Right ventricle myocardium superior (tissue), 1 donor: Measurements from ENCODE around the gene CPNE8. TPM values are rescaled to one million over a fixed set of nuclear protein-coding genes. Genes with fewer than 3 reads are reported as not detected.

ENCODE experiments used
- ATAC-seq: fragments of 200-7000 bp; cut with Tn5 transposase; one replicate; pipeline ENCODE4 v1.9.1; 2020; ENCODE audit warnings: mild to moderate bottlenecking; ENCODE audit not compliant: poor library complexity
- DNase-seq: peaks from one replicate; pipeline ENCODE4 v3.0.0-alpha.2; 2020
- intact Hi-C: fragments of 100-400 bp; cut with DNase I; formaldehyde crosslinking; loops from one replicate; pipeline ENCODE4 v1.11.2; 2022
- total RNA-seq: library from RNA; stranded (reverse); fragmentation: NEBNext Ultra II Directional; extraction: Animal tissue kit (Norgen Biotek cat#: 25700); gene quantifications from one replicate; pipeline ENCODE4 v1.2.1, GENCODE V29; 2021
- donor health status: DM: no; HTN: yes; CAD: no; lungs with severe emphysema.

Gene CPNE8
- total RNA-seq, 1 donor from 2014 or later = 10.7 TPM

DNA sequence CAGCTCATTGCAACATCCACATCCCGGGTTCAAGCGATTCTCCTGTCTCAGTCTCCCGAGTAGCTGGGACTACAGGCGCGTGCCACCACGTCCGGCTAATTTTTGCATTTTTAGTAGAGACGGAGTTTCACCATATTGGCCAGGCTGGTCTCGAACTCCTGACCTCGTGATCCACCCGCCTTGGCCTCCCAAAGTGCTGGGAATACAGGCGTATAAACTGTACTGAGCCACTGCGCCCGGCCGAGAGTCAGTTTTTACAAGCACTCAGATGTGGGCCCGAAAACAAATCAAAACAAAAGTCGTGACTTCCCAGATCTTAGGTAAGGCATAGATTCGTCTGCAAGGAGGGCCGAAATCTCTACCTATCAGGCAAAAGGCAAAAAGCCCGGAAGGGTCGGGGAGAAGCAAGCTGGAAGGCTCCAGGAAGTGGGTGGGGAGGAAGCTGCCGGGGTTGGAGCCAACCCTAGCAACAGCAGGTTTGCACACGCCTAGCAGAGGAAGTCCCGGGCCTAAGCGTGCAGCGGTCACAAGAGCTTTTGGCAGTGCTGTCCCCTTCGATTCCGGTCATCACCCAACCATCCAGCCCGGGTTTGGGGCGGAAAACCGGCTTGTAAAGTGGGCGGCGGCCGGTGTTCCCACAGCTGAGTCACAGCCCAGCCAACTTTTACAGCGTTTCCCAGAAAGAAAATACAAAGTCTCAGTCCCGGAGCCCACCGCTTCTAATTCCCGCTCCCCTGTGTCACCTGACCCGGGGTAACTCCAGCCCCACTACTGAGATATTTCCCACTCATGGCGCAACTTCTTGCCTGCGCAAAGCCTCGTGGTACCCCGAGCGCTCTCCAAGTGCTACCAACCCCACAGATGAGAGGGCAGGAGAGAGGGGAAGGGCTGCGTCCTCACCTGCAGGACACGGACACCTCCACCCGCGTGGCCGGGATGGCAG lies 583 bp downstream of the CPNE8 start:
- DNase-seq (peak; percentile 92), ATAC-seq (peak; percentile 88)
- intact Hi-C loops = no loop called here

DNA sequence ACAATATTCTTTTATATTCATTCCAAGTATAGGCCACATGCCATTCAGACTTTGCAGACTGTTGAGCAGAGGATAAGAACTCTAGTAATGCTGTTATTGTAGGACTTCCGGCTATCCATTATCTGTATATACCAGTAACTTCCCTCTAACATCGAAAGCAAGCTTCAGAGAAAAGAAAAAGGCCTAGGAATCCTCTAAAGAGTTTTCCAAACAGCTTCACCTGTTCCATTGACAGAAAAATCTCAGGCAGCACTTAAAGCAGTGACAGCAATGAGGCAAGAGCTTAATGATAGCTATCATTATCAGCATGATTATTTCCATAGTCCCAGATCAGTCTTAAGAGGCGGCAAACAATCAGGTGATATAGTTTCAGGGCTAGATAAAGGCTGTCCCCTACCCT lies 1.8 kb downstream of the CPNE8 start:
- DNase-seq = no peak
- intact Hi-C loops = no loop called here
- ATAC-seq = no peak

DNA sequence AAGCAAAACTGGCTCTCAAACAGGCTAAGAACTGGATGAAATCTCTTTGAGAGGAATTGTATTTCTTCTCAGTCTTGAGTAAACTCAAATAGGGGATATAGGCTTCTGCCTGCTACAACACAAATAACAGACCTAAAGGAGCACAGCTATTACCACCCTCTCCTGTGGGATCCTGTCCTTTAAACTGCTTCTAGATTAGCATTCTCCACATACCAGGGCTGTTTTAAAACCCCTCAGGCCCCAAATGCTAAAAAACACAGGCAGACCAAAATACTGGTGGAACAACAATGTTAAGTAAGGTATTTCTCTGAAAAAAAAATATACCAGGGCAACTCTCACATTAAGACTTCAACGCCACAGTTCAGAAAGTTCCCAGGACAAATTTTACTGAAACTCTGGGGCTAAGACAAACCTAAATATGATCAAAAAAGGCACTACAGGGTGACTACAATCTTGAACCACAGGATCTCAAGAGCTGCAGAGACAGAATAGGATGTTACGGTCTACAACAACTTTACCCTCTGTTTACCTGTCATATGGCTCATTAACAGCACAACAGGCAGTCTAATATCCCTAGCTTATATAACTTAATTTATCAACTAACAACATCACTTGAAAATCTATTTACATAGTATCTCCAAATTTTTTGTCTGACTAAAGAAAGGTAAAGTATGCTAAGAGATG lies 7.2 kb downstream of the CPNE8 start:
- intact Hi-C loops = no loop called here
- DNase-seq (no peak), ATAC-seq (no peak)

DNA sequence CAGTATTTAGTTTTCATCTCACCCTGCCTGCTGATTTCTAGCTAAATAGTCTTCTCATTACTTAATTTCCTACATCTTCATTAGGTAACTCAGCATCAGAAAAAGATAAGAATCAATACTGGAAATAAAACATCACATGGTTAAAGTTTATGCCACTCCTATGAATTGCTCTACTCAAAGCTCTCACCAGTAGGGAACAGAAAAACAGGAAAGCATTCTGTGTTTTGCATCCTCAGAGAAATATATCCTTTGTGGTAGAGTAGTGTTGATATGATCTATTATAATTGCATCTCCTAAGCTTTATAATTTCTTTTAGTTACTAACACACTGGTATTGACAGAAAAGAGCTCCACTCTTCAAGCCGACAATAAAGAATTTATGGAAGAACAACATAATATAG lies 9.9 kb downstream of the CPNE8 start:
- ATAC-seq = no peak
- intact Hi-C loops = no loop called here
- DNase-seq = no peak

DNA sequence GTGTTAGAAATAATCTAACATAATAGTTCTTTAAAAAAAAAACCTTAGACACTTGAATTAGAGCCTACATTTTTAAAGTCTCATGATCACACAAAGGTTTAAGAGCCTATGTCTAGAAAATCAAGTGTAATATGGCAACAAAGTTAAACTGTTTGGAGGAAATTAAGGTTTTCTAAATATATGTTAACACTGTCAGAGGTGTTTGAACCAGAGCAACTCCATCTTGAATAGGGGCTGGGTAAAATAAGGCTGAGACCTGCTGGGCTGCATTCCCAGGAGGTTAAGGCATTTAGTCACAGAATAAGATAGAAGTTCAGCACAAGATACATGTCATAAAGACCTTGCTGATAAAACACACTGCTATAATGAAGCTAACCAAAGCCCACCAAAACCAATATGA lies 12.4 kb downstream of the CPNE8 start:
- ATAC-seq (no peak), DNase-seq (no peak)
- intact Hi-C loops = no loop called here

DNA sequence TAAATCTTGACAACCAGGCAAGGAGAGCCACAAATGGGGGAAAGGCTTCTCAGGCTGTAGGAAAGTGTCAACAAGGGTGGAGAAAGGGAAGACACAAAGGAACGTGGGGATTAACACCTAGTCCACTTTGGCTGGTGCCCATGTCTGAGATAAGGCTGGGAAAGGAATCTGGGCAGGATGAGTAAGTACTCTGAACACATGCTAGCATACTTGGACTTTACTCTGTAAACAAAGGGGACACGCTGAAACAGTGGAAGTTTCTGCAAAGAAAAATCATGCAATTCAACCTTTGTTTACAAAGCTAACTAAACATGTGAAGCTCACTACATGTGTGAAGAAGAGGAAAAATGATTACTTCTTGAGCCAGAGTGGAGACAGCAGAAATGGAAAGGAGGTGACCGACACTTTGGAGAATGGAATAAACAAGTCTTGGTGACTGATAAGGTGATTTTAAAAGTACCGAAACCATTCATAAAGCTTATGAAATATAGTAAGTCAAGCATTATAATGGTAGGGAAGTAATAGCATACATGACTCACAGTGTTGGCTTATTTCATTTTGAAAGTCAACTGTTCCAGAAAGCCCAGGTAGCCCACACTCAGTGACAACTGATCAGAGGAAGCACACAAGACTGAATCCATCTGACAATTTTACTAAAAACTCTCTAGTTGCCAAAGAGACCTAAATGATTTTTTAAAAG lies 13.2 kb downstream of the CPNE8 start:
- ATAC-seq = peak; percentile 72
- intact Hi-C loops = no loop called here
- DNase-seq = no peak

DNA sequence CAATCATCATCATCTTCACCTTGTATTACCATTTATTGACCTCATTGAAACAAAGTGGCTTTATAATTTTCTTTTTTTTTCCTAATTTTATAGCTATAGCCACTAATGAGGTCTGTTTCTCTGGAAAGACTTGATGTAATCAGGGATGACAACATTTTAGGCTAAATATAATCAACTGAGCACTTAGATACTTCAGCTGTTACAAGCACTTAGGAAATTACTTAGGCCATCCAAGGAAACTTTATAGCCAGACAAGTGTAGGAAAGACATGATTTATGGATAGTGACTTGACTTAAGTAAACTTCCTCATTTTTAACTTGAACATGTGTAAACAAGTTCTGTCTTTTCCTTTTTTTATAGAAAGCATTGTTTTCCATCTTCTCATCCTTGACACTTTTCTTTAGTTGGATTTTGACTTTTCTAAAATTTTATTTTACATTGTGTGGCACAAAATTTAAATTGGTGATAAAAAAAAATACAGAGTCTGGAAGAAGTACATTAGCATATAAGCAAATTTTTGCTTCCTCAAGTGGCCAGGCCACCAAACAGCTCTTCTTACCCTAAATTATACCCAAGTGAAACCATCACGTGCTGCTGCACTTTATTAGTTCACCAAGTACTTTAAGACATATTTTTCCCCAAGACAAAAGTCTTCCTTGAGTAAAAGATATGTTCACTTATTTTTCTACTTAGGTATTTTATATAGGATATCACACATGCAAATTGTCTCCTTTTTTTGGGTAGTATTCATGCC lies 15.1 kb downstream of the CPNE8 start:
- ATAC-seq = no peak
- intact Hi-C loops = no loop called here
- no peak for DNase-seq

DNA sequence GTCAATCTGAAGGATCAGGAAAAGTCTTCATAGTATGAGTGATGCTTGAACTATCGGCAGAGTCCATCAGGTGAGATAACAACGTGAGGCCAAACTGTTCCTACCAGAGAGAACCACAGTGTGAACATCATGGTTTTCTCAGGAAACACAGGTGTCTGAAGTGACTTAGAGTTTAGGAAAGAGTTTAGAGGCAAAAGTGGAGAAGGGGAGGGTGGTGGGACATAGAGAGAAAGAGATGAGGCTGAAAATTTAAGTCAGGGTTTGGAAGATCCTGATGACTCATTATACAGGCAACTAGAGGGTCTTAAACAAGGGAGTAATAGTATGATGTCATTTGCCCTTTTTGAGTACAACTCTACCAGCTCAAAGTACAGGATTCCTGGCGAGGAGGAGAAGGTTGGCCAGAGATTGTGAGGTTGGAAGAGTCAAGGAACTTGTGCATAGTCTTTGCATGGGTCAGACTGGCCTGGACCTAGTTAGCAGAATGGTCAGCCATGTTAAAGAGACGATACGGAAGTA lies 16.0 kb downstream of the CPNE8 start:
- ATAC-seq (no peak), DNase-seq (no peak)
- intact Hi-C loops = no loop called here

DNA sequence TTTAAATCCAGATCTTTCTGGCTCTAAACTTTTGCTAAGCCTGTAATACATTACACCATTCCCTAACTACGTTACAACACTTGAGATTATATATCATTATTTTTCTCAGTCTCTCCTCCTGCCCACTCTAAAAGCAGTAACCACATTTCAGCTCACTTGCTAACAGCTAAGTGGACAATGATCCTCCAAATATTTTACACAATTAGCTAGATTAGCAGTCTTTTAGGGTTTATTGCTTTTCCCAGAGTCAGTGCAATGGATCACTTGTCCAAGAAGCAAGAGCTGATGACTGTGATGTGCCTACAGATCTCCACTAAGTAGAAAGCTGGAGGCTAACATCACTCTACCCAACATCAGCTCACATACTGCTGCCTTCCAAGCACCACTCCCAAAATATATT lies 17.6 kb downstream of the CPNE8 start:
- DNase-seq (no peak), ATAC-seq (no peak)
- intact Hi-C loops = no loop called here

DNA sequence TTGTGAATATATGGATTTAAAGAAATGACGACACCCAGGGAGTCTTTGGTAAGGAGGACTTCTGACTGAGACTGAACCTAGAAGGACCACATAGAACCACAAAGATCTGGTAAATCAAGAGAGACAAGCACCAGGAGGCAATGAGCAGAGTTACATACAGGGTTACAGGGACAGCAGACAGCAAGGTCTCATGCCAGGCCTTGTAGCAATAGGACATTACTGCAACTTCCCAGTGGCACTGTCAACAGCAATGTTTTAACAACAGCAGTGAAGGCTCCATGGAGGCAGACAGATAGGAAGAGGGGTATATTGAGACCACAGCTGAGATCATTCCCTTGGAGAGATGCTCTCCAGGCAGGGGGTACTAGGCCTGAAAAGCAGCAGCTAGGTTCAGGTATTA lies 18.5 kb downstream of the CPNE8 start:
- intact Hi-C loops = no loop called here

DNA sequence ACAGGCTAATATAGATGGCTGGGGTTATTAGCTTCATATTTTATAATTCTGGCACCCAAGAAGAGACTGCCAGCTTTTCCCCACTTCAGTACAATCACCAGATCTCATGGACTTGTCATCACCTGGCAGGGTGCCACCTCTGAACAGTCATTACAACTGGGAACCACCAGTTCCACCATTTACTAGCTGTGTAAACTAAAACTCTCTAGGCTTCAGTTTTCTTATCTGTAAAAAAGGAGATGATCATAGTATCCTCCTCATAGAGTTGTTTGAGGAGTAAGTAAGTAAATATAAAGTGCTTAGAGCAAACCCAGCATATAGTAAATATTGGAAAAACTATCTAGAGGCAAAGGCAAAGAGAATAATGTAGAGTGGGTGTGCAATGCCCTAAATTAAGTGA lies 19.3 kb downstream of the CPNE8 start:
- DNase-seq = peak; percentile 52
- ATAC-seq = peak; percentile 56

More for the DNA sequence above, 18.5 kb downstream of the CPNE8 start:
- peak; percentile 52 for ATAC-seq
- no peak for DNase-seq

DNA sequence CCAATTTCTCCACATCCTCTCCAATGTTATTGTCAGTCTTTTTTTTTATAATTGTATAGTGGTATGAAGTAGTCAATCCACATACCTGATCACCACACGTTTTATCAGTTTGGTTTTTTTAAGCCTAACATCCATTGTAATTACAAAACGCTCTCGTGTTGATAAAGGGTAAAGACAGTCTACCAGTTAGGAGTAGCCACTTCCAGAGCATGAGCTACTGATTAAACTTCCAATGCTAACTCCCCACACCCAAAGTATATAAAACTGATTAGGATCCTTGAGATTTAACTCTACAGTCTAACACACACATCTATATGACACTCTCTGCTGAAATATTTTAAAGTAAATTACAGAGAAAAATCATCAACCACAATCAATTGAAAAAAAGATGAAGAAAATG lies 20.7 kb downstream of the CPNE8 start:
- intact Hi-C loops = no loop called here
- no peak for DNase-seq
- no peak for ATAC-seq

More for the DNA sequence above, 19.3 kb downstream of the CPNE8 start:
- intact Hi-C loops = no loop called here

DNA sequence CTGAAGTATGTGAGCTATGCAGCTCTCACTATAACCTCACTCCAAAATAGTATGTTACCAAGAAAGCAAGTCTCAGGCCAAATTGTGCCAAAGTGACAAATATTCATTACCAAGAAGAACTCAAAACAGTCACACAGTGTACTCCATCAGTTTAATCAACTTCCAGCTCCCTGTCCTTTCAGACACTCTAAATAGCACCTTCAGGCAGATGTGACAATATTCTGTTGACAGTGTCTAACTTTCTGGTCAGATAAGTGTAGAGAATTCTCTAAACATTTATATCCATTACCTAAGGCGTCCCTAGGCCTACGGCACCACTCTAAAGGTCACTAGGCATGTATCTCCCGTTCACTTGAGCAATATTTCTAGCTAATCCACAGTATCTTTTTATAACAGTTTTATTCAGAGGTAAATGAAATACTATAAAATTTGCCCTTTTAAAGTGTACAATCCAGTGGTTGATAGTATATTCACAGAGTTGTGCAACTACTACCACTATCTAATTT lies 21.7 kb downstream of the CPNE8 start:
- DNase-seq (no peak), ATAC-seq (peak; percentile 61)
- intact Hi-C loops = no loop called here

DNA sequence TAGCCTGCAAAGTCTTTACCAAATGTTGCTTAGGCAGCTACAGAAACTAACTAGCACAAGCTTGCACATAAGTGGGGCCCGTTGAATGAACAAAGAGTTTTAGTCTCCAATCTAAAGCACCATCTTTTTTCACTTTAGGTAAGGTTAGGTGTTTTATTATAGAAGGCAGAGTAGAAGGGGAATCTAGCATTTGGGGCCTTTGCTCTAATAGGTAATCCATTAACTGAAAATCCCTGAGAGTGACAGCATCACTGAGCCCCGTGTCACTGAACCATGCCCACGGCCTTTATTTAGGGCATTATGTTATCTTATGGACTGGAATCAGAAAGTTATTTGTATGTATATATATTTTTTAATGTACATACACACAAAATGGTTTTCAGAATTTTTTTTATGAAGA lies 25.1 kb downstream of the CPNE8 start:
- ATAC-seq (no peak), DNase-seq (no peak)
- intact Hi-C loops = no loop called here

DNA sequence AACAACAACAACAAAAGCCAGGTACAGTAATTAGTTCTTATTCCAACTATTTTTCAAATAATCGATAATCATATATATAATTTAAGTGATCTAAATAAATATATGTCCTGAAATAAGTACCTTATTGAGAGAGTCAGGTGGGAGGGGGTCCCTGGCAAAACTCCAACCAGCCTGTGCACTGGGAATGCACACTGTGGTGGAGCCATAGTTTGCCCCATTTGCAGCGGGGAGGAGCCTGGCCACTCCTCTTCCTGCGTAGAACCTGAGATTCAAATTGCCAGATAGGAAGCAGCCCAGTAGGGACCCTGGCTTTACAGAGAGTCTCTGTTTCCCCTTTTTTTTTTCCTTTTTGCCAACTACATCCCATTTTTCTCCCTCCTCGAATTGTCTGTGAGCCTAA lies 26.4 kb downstream of the CPNE8 start:
- DNase-seq = no peak
- ATAC-seq = no peak
- intact Hi-C loops = no loop called here

DNA sequence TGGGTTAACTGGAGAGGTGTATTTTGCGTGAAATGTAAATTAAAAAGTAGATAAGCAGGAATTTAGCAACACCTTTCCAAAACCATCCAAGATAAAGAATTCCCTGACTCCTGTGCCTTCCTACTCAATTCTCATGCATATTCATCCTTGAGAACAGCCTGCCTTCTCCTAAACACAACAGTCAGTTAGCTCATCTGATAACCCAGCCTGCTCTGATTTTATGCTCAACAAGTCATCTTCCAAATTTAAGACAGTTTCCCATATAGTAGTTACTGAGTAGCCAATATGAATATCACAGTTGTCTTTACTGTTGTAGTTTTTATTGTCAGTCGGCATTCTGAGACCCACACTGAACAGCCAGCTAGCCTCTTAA lies 27.1 kb downstream of the CPNE8 start:
- intact Hi-C loops = no loop called here

DNA sequence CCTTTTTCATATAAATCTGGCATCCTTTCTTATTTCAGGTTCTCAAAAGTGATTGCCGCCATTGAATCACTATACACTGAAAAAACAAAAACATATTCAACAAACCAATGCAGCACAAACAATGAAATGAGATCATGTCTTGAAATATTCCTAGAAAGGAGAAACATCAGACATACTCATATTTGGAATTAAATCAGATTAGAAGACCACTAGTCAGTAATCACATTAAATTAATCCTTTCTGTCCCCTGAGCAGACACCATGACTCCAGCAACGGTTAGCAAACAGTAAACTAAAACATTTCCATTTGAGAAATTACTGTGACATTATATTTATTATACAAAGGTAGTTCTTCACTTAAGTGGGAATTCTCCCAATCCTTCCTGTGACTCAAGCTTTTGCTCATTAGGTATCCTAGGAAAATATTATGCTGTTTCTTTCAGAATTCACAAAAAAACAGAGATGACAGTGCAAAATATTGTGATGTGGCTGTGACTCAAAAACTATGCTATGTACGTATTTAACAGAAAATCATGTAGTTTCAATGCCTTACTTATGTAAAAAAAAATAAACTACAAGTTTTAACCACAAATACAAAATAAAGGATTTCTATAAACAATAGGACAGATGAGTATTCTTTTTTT lies 29.7 kb downstream of the CPNE8 start:
- no peak for DNase-seq
- ATAC-seq = no peak
- intact Hi-C loops = no loop called here

More for the DNA sequence above, 27.1 kb downstream of the CPNE8 start:
- ATAC-seq (no peak), DNase-seq (no peak)

DNA sequence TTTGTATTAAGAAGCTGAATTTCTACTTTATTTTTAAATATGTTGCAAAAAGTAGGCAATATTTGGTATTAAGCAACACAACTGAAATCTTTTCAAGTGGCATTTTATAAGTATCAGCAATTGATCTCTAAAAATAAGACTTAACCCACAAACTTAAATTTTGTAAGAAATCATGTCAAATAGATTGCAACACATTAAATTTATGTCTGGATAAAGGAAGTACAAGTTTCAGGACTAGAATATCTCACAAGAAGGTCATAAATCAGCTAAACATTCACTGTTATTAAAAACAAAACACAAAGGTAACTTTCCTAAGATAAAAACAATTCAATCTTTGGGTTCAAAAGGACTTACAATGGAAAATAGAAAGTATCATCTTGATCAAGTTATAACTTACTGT lies 32.8 kb downstream of the CPNE8 start:
- intact Hi-C loops = no loop called here
- DNase-seq = no peak
- ATAC-seq = no peak
